KMS-11 (cell line): ENCODE results near the gene MAT1A.

Source experiments
- H2AFZ ChIP-seq: fragments of 200-600 bp; sonication (generic); 2 replicates; pipeline ENCODE4 v1.6.1; 2016; ENCODE audit warnings: antibody characterized with exemption, mixed run types, low read depth
- H3K27ac ChIP-seq: fragments of 200-600 bp; sonication (generic); 2 replicates; pipeline ENCODE4 v1.6.1; 2016; ENCODE audit warnings: mild to moderate bottlenecking, mixed run types
- H3K27me3 ChIP-seq: fragments of 200-600 bp; sonication (generic); 2 replicates; pipeline ENCODE4 v1.6.1; 2017; ENCODE audit warnings: mild to moderate bottlenecking, low read depth, mixed run types, moderate library complexity; ENCODE audit not compliant: insufficient read depth
- H3K36me3 ChIP-seq: fragments of 200-600 bp; sonication (generic); 2 replicates; pipeline ENCODE4 v1.6.1; 2017; ENCODE audit warnings: mild to moderate bottlenecking, mixed run types; ENCODE audit not compliant: insufficient read depth
- H3K4me1 ChIP-seq: fragments of 200-600 bp; sonication (generic); 2 replicates; pipeline ENCODE4 v1.6.1; 2016; ENCODE audit warnings: mild to moderate bottlenecking, low read depth, mixed run types; ENCODE audit not compliant: poor library complexity, severe bottlenecking
- H3K4me2 ChIP-seq: fragments of 200-600 bp; sonication (generic); 2 replicates; pipeline ENCODE4 v1.7.0; 2016; ENCODE audit warnings: mild to moderate bottlenecking, mixed run types
- H3K4me3 ChIP-seq: fragments of 200-600 bp; sonication (generic); IDR thresholded peaks from 2 replicates; pipeline ENCODE4 v1.6.1; 2017; ENCODE audit warnings: low read depth, low read length, mixed read lengths; ENCODE audit not compliant: insufficient read depth
- H3K79me2 ChIP-seq: fragments of 200-600 bp; sonication (generic); 2 replicates; pipeline ENCODE4 v1.6.1; 2016; ENCODE audit warnings: low read depth, mixed run types; ENCODE audit not compliant: insufficient read depth
- H3K9ac ChIP-seq: fragments of 200-600 bp; sonication (generic); 2 replicates; pipeline ENCODE4 v1.6.1; 2016; ENCODE audit warnings: mild to moderate bottlenecking, mixed run types
- H4K20me1 ChIP-seq: fragments of 200-600 bp; sonication (generic); 2 replicates; pipeline ENCODE4 v1.6.1; 2016; ENCODE audit warnings: mild to moderate bottlenecking, mixed run types; ENCODE audit not compliant: insufficient read depth
- TF ChIP-seq, protein P1 (sequence below): fragments of 200-600 bp; sonication (generic); conservative IDR thresholded peaks from 2 replicates; pipeline ENCODE4 v1.6.1; 2017; ENCODE audit warnings: low read depth, mild to moderate bottlenecking, antibody characterized with exemption, low read length, moderate library complexity, mixed read lengths

Gene MAT1A

GRCh38 chr10:80288849-80289248, 609 bp downstream of the MAT1A start:
- Histone ChIP-seq H4K20me1 (no peaks in the 10 kb centered on the region), H3K4me2 (no peak overlapping the region), H3K79me2 (no peaks in the 10 kb centered on the region), H3K36me3 (no peaks in the 10 kb centered on the region), H3K27me3 (no peaks in the 10 kb centered on the region), H3K27ac (no peak overlapping the region), H3K9ac (no peak overlapping the region), H2AFZ (no peak overlapping the region), H3K4me3 (no peak overlapping the region), H3K4me1 (no peaks in the 10 kb centered on the region)
- TF ChIP-seq, protein P1, sequence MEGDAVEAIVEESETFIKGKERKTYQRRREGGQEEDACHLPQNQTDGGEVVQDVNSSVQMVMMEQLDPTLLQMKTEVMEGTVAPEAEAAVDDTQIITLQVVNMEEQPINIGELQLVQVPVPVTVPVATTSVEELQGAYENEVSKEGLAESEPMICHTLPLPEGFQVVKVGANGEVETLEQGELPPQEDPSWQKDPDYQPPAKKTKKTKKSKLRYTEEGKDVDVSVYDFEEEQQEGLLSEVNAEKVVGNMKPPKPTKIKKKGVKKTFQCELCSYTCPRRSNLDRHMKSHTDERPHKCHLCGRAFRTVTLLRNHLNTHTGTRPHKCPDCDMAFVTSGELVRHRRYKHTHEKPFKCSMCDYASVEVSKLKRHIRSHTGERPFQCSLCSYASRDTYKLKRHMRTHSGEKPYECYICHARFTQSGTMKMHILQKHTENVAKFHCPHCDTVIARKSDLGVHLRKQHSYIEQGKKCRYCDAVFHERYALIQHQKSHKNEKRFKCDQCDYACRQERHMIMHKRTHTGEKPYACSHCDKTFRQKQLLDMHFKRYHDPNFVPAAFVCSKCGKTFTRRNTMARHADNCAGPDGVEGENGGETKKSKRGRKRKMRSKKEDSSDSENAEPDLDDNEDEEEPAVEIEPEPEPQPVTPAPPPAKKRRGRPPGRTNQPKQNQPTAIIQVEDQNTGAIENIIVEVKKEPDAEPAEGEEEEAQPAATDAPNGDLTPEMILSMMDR, result no peak

DNA sequence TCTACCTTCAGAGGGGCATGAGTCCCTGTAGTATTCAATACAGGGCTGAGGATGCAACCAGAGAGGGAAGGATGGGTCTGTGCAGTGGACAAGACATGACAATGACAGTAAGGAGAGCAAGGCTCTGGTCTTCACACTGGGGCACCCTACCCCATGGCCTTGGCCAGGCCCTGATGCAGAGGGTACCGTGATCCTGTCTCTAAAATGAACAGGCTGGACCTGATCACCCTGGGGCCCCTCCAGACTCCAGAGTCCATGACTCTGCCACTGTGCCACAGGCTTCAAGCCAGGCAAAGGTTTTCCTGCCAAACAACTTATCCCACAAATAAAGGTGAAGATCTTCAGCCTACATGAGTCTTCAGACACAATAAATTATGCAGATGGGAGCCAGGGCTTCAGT, 4.9 kb downstream of the MAT1A start:
- H3K9ac ChIP-seq, result no peak overlapping the region
- no peaks in the 10 kb centered on the region for H3K79me2 ChIP-seq
- TF ChIP-seq, protein P1, result no peak
- H3K36me3 ChIP-seq, result no peaks in the 10 kb centered on the region
- H3K27ac ChIP-seq, result no peak overlapping the region
- H2AFZ ChIP-seq, result no peak overlapping the region
- H3K4me1 ChIP-seq, result no peaks in the 10 kb centered on the region
- no peak overlapping the region for H3K4me3 ChIP-seq
- H3K27me3 ChIP-seq, result no peaks in the 10 kb centered on the region
- H4K20me1 ChIP-seq, result no peaks in the 10 kb centered on the region
- H3K4me2 ChIP-seq, result no peak overlapping the region

DNA sequence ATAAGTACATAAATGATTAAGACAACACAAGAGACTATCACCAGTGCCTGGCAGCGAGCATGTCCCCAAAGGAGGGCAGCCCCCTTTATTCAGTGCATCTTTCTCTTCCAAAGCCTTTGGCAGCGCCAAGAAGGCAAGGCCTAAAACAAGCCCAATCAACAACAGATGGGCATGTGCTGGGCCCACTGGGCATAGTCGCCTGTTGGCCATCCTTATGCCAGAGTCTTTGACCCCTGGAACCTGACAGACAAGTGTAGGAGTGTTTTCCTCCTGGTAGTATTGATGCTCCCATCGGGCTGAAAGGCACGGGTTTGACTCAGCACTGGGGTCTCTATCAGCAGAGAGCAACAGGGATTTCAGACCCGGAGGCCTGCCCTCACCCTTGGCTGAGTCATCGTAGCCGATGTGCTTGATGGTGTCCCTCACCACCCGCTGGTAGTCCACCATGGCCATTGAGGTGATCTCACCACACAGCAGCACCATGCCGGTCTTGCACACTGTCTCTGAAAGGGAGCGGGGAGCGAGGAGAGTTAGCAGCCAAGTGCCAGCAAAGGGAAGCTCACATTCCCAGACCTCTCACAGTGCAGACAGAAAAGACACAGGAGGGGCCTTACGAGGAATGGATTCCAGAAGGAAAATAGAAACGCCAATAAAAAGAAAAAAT, 5.8 kb downstream of the MAT1A start:
- TF ChIP-seq, protein P1, result no peak
- no peaks in the 10 kb centered on the region for H3K4me1 ChIP-seq

DNA sequence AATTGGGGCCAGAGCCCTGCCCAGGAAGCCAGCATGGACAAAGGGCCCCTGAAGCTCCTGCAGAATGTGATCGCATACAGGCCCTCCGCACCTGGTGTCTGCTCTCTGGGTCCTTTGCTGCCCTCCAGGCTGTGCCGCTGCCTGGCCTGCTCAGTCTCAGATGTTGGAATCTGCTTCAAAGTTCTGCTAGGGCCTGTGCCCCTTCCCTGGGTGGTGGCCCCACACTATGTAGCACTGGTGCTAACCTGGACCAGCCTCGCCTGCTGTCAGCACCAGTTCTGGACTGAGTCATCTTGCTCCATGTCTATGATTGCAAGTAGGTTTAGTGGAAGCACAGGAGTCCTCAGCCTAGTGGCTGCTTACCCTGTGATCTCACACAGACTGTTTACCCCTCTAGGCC, 6.3 kb downstream of the MAT1A start:
- Histone ChIP-seq H3K27me3 (no peaks in the 10 kb centered on the region), H3K4me3 (no peak overlapping the region), H3K79me2 (no peaks in the 10 kb centered on the region)

More for the DNA sequence above, 5.8 kb downstream of the MAT1A start:
- H3K9ac ChIP-seq, result no peak overlapping the region
- H2AFZ ChIP-seq, result no peak overlapping the region
- H3K27ac ChIP-seq, result no peak overlapping the region
- no peaks in the 10 kb centered on the region for H3K27me3 ChIP-seq
- no peak overlapping the region for H3K4me3 ChIP-seq
- no peaks in the 10 kb centered on the region for H3K79me2 ChIP-seq
- no peak overlapping the region for H3K4me2 ChIP-seq
- no peaks in the 10 kb centered on the region for H4K20me1 ChIP-seq
- no peaks in the 10 kb centered on the region for H3K36me3 ChIP-seq

More for the DNA sequence above, 6.3 kb downstream of the MAT1A start:
- no peak overlapping the region for H3K4me2 ChIP-seq
- H3K4me1 ChIP-seq, result no peaks in the 10 kb centered on the region
- no peak overlapping the region for H3K9ac ChIP-seq
- TF ChIP-seq, protein P1, result no peak
- no peak overlapping the region for H2AFZ ChIP-seq
- no peaks in the 10 kb centered on the region for H3K36me3 ChIP-seq
- H3K27ac ChIP-seq, result no peak overlapping the region
- no peaks in the 10 kb centered on the region for H4K20me1 ChIP-seq
